ENCODE measurements around the gene CPNE8.

CPNE8 gene

DNA sequence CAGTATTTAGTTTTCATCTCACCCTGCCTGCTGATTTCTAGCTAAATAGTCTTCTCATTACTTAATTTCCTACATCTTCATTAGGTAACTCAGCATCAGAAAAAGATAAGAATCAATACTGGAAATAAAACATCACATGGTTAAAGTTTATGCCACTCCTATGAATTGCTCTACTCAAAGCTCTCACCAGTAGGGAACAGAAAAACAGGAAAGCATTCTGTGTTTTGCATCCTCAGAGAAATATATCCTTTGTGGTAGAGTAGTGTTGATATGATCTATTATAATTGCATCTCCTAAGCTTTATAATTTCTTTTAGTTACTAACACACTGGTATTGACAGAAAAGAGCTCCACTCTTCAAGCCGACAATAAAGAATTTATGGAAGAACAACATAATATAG lies 9.9 kb downstream of the CPNE8 start:
- no peak for DNase-seq

DNA sequence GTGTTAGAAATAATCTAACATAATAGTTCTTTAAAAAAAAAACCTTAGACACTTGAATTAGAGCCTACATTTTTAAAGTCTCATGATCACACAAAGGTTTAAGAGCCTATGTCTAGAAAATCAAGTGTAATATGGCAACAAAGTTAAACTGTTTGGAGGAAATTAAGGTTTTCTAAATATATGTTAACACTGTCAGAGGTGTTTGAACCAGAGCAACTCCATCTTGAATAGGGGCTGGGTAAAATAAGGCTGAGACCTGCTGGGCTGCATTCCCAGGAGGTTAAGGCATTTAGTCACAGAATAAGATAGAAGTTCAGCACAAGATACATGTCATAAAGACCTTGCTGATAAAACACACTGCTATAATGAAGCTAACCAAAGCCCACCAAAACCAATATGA lies 12.4 kb downstream of the CPNE8 start:
- no peak for DNase-seq

DNA sequence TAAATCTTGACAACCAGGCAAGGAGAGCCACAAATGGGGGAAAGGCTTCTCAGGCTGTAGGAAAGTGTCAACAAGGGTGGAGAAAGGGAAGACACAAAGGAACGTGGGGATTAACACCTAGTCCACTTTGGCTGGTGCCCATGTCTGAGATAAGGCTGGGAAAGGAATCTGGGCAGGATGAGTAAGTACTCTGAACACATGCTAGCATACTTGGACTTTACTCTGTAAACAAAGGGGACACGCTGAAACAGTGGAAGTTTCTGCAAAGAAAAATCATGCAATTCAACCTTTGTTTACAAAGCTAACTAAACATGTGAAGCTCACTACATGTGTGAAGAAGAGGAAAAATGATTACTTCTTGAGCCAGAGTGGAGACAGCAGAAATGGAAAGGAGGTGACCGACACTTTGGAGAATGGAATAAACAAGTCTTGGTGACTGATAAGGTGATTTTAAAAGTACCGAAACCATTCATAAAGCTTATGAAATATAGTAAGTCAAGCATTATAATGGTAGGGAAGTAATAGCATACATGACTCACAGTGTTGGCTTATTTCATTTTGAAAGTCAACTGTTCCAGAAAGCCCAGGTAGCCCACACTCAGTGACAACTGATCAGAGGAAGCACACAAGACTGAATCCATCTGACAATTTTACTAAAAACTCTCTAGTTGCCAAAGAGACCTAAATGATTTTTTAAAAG lies 13.2 kb downstream of the CPNE8 start:
- no peak for DNase-seq

DNA sequence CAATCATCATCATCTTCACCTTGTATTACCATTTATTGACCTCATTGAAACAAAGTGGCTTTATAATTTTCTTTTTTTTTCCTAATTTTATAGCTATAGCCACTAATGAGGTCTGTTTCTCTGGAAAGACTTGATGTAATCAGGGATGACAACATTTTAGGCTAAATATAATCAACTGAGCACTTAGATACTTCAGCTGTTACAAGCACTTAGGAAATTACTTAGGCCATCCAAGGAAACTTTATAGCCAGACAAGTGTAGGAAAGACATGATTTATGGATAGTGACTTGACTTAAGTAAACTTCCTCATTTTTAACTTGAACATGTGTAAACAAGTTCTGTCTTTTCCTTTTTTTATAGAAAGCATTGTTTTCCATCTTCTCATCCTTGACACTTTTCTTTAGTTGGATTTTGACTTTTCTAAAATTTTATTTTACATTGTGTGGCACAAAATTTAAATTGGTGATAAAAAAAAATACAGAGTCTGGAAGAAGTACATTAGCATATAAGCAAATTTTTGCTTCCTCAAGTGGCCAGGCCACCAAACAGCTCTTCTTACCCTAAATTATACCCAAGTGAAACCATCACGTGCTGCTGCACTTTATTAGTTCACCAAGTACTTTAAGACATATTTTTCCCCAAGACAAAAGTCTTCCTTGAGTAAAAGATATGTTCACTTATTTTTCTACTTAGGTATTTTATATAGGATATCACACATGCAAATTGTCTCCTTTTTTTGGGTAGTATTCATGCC lies 15.1 kb downstream of the CPNE8 start:
- no peak for DNase-seq

DNA sequence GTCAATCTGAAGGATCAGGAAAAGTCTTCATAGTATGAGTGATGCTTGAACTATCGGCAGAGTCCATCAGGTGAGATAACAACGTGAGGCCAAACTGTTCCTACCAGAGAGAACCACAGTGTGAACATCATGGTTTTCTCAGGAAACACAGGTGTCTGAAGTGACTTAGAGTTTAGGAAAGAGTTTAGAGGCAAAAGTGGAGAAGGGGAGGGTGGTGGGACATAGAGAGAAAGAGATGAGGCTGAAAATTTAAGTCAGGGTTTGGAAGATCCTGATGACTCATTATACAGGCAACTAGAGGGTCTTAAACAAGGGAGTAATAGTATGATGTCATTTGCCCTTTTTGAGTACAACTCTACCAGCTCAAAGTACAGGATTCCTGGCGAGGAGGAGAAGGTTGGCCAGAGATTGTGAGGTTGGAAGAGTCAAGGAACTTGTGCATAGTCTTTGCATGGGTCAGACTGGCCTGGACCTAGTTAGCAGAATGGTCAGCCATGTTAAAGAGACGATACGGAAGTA lies 16.0 kb downstream of the CPNE8 start:
- no peak for DNase-seq

DNA sequence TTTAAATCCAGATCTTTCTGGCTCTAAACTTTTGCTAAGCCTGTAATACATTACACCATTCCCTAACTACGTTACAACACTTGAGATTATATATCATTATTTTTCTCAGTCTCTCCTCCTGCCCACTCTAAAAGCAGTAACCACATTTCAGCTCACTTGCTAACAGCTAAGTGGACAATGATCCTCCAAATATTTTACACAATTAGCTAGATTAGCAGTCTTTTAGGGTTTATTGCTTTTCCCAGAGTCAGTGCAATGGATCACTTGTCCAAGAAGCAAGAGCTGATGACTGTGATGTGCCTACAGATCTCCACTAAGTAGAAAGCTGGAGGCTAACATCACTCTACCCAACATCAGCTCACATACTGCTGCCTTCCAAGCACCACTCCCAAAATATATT lies 17.6 kb downstream of the CPNE8 start:
- no peak for DNase-seq

DNA sequence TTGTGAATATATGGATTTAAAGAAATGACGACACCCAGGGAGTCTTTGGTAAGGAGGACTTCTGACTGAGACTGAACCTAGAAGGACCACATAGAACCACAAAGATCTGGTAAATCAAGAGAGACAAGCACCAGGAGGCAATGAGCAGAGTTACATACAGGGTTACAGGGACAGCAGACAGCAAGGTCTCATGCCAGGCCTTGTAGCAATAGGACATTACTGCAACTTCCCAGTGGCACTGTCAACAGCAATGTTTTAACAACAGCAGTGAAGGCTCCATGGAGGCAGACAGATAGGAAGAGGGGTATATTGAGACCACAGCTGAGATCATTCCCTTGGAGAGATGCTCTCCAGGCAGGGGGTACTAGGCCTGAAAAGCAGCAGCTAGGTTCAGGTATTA lies 18.5 kb downstream of the CPNE8 start:
- DNase-seq: no peak

DNA sequence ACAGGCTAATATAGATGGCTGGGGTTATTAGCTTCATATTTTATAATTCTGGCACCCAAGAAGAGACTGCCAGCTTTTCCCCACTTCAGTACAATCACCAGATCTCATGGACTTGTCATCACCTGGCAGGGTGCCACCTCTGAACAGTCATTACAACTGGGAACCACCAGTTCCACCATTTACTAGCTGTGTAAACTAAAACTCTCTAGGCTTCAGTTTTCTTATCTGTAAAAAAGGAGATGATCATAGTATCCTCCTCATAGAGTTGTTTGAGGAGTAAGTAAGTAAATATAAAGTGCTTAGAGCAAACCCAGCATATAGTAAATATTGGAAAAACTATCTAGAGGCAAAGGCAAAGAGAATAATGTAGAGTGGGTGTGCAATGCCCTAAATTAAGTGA lies 19.3 kb downstream of the CPNE8 start:
- no peak for DNase-seq

DNA sequence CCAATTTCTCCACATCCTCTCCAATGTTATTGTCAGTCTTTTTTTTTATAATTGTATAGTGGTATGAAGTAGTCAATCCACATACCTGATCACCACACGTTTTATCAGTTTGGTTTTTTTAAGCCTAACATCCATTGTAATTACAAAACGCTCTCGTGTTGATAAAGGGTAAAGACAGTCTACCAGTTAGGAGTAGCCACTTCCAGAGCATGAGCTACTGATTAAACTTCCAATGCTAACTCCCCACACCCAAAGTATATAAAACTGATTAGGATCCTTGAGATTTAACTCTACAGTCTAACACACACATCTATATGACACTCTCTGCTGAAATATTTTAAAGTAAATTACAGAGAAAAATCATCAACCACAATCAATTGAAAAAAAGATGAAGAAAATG lies 20.7 kb downstream of the CPNE8 start:
- DNase-seq: no peak

DNA sequence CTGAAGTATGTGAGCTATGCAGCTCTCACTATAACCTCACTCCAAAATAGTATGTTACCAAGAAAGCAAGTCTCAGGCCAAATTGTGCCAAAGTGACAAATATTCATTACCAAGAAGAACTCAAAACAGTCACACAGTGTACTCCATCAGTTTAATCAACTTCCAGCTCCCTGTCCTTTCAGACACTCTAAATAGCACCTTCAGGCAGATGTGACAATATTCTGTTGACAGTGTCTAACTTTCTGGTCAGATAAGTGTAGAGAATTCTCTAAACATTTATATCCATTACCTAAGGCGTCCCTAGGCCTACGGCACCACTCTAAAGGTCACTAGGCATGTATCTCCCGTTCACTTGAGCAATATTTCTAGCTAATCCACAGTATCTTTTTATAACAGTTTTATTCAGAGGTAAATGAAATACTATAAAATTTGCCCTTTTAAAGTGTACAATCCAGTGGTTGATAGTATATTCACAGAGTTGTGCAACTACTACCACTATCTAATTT lies 21.7 kb downstream of the CPNE8 start:
- DNase-seq: no peak

DNA sequence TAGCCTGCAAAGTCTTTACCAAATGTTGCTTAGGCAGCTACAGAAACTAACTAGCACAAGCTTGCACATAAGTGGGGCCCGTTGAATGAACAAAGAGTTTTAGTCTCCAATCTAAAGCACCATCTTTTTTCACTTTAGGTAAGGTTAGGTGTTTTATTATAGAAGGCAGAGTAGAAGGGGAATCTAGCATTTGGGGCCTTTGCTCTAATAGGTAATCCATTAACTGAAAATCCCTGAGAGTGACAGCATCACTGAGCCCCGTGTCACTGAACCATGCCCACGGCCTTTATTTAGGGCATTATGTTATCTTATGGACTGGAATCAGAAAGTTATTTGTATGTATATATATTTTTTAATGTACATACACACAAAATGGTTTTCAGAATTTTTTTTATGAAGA lies 25.1 kb downstream of the CPNE8 start:
- DNase-seq: no peak

DNA sequence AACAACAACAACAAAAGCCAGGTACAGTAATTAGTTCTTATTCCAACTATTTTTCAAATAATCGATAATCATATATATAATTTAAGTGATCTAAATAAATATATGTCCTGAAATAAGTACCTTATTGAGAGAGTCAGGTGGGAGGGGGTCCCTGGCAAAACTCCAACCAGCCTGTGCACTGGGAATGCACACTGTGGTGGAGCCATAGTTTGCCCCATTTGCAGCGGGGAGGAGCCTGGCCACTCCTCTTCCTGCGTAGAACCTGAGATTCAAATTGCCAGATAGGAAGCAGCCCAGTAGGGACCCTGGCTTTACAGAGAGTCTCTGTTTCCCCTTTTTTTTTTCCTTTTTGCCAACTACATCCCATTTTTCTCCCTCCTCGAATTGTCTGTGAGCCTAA lies 26.4 kb downstream of the CPNE8 start:
- no peak for DNase-seq

DNA sequence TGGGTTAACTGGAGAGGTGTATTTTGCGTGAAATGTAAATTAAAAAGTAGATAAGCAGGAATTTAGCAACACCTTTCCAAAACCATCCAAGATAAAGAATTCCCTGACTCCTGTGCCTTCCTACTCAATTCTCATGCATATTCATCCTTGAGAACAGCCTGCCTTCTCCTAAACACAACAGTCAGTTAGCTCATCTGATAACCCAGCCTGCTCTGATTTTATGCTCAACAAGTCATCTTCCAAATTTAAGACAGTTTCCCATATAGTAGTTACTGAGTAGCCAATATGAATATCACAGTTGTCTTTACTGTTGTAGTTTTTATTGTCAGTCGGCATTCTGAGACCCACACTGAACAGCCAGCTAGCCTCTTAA lies 27.1 kb downstream of the CPNE8 start:
- no peak for DNase-seq

DNA sequence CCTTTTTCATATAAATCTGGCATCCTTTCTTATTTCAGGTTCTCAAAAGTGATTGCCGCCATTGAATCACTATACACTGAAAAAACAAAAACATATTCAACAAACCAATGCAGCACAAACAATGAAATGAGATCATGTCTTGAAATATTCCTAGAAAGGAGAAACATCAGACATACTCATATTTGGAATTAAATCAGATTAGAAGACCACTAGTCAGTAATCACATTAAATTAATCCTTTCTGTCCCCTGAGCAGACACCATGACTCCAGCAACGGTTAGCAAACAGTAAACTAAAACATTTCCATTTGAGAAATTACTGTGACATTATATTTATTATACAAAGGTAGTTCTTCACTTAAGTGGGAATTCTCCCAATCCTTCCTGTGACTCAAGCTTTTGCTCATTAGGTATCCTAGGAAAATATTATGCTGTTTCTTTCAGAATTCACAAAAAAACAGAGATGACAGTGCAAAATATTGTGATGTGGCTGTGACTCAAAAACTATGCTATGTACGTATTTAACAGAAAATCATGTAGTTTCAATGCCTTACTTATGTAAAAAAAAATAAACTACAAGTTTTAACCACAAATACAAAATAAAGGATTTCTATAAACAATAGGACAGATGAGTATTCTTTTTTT lies 29.7 kb downstream of the CPNE8 start:
- no peak for DNase-seq

DNA sequence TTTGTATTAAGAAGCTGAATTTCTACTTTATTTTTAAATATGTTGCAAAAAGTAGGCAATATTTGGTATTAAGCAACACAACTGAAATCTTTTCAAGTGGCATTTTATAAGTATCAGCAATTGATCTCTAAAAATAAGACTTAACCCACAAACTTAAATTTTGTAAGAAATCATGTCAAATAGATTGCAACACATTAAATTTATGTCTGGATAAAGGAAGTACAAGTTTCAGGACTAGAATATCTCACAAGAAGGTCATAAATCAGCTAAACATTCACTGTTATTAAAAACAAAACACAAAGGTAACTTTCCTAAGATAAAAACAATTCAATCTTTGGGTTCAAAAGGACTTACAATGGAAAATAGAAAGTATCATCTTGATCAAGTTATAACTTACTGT lies 32.8 kb downstream of the CPNE8 start:
- no peak for DNase-seq

DNA sequence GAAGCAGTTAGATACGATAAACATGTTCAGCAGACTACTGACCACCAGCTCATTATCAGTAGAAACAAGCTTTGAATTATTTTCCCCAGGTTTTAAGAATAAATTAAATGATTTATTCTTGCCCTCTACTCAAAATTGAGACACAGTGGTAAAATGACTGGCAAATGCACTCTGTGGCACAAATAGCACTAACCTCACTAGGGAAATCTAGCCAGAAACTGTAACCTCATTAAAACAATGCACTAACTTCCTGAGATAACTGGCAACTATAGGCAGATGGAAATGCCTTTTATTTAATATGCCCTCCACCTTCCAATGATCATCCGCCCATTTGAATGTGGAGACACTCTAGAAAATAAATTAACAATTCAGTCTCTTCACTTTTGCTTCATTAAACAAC lies 33.2 kb downstream of the CPNE8 start:
- DNase-seq: no peak

DNA sequence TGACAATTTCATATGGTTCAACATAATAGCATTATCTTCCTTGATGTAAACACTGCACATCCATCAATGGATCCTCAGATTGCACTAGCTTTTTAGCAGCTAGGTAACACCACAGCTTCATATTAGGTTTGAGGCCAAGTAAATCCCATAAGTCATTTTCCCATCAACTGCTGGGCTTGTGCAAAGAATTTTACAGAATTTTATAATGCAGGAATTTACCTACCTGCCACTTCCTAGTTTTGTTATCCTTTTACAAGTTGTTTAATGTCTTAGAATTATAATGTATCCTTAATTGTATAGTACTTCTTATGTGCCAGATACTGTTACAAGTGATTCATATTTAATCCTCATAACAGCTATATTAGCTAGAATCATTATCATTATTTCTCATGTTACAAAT lies 36.4 kb downstream of the CPNE8 start:
- no peak for DNase-seq

DNA sequence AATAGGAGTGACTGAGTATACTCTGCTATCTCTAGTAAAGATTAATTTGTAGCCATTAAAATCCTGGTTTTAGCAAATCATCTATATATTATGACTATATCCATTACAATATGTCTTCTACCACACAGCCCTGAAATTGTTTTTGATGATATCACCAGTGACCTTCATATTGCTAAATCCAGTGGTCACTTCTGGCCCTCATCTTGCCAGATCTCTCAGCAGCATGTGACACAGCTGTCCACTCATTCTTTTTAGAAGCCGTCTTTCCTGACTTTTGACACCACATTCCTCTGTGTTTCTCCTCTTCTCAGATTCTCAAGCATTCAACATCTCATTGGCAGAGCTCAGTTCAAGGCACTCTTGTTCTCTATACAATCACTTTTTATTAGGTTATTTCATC lies 54.9 kb downstream of the CPNE8 start:
- no peak for DNase-seq

DNA sequence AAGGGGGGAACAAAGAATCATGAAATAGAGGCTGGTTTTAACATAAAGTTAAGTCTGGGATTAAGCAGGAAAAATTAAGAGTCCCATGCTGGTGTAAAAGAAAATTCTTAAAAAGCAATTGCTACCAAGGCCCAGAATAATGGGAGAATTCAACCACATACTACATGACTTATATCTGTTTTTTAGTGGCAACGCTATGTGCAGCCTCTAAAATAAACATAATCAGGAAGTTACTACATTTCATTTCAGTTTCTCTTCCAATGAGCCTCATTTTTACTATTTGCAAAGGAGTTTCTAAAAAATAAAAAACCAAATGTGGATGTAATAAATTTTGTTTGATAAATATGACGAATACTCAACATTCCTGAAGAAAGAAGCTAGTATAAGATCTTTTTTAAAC lies 58.1 kb downstream of the CPNE8 start:
- no peak for DNase-seq

DNA sequence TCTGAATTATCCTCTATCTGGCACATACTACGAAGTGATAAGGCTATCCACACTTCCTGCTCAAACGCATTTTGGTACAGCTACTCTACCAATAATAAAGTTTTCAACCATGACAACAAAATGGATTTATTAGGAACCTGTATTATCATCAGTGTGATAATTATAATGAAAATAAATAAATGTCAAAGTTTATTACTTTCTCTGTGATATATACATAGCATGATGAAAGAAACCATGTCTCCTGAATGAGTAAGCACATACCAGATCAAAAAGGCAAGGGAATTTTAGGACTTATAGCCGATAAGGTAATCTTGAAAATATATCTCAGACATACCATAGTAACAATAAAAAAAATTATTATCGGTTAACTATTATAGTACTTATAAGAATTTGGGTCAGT lies 61.1 kb downstream of the CPNE8 start:
- DNase-seq: no peak

DNA sequence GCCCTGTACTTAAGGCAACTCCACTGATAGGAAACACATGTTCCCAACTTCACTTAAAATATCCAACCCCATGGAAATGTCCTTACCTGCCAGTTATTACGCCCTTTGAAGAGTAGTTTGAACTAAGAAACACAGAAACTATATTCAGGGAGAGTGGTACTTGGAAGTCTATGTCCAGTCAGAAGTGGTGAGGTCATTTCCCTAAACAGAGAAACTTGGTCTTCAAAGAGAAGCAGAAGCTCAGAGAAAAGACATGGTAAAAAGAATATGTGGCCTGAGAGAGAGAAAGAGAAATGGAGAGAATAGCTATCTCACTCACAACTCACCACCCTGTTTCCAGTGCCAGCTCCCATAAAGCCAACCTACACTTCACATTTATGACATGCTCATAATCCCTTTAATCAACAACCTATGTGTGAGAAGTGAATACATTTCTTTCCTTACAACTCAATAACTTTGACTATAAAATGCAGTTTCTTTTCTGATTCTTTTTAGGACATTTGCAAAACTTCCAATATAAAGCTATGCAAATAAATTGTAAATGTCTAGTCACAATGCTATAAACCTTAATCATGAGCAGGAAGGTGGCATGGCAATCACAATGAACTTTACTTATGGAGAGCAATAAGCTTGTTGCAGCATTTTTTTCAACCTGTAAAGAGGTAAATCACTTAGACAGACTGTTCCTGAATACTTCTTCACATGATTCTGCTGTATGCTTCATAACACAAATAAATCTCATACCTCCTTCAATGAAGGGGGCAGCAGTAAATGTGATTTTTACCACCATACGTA lies 67.1 kb downstream of the CPNE8 start:
- no peak for DNase-seq

DNA sequence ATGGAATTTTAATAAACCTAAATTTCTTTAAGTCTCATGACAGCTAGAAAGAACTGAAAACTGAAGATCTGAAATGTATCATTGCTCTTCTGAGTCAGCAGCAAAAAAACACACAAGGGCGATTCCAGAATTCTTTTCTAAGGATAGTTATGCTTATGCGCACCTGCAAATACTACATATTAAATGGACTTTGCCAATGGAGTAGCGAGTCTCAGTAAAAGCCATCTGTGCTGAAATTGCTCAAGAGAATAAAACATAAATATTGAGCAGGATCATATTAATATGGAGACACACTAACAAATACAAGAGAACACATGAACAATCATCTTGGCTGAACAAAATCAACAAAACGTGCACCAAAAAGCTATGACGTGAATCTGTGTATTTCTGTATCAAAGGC lies 73.7 kb downstream of the CPNE8 start:
- no peak for DNase-seq

DNA sequence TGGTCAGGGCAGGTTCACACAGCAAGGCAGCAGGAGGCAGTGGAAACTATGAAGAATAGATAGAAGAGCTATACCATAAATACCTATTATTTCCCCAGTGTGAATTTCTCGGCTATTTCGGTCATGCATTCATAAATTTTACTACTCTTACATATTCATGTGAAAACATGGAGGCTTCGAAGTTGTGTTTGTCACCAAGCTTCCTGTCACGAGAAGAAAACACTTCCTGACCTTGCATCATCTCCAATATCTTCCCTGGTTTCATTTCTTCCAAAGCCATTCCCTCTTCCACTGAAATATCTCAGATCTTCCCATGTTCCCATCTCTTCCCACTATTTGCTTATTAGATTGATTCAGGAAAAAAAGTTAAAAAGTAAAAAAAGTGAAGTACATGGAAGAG lies 80.4 kb downstream of the CPNE8 start:
- no peak for DNase-seq
